ENCODE data around the gene PARD3B.

PARD3B gene

DNA sequence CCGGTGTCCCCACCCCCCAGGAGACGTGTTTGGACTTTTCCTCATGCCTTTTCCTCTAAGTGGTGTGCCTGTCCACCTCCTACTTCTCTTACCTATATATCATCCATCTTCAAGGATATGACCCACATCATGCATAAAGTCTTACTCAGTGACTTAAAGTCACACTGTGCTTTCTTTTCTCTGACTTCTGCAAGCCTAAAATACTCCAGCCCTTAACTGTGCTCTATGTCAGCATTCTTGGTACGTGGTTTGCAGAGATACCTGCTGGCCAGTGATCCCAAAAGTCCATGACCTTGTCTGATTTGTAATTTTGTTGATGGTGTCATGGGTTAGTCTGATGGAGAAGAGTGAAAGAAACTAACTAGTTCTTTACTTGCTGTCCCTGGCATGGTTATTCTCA, 743.4 kb downstream of the PARD3B start:
- H3K27me3 ChIP-seq (ENCODE audit: low read depth, low read length) = no peaks in the 10 kb centered on the region
- no peaks in the 10 kb centered on the region for H3K9me3 ChIP-seq (ENCODE audit: control insufficient read depth in 1 of 2, low read length in 2 of 2)
- no peaks in the 10 kb centered on the region for H3K4me1 ChIP-seq (ENCODE audit: control insufficient read depth in 1 of 2, insufficient read depth in 2 of 2, low read length in 2 of 2)
- H3K36me3 ChIP-seq (ENCODE audit: control insufficient read depth in 1 of 2, insufficient read depth in 2 of 2, low read length in 2 of 2) = no peaks in the 10 kb centered on the region
- no peak overlapping the region for H3K4me3 ChIP-seq (ENCODE audit: low read depth in 1 of 2, low read length in 2 of 2)
- H3K27ac ChIP-seq (ENCODE audit: low read length) = no peak overlapping the region

DNA sequence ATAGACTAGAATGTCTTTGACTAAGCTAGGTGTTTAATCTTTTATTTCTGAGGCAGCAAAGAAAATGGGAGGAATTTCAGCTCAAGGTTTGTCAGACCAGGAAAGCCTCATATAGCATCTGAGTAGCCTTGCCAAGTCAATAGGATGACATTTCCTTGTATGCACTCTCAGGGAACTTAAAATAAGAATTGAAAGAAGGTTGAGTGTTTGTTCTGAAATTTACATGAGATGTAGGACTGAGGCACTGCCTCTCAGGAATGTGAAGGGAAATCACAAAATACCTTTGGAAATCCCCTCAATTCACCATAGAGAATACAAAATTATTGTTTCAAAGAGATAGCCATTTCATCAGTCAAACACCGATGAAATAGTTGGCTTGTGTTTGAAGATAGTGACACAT, 745.0 kb downstream of the PARD3B start:
- Histone ChIP-seq H3K9me3 (ENCODE audit: control insufficient read depth in 1 of 2, low read length in 2 of 2) (no peaks in the 10 kb centered on the region), H3K27ac (ENCODE audit: low read length) (no peak overlapping the region), H3K36me3 (ENCODE audit: control insufficient read depth in 1 of 2, insufficient read depth in 2 of 2, low read length in 2 of 2) (no peaks in the 10 kb centered on the region), H3K4me1 (ENCODE audit: control insufficient read depth in 1 of 2, insufficient read depth in 2 of 2, low read length in 2 of 2) (no peaks in the 10 kb centered on the region), H3K4me3 (ENCODE audit: low read depth in 1 of 2, low read length in 2 of 2) (no peak overlapping the region), H3K27me3 (ENCODE audit: low read depth, low read length) (no peaks in the 10 kb centered on the region)

DNA sequence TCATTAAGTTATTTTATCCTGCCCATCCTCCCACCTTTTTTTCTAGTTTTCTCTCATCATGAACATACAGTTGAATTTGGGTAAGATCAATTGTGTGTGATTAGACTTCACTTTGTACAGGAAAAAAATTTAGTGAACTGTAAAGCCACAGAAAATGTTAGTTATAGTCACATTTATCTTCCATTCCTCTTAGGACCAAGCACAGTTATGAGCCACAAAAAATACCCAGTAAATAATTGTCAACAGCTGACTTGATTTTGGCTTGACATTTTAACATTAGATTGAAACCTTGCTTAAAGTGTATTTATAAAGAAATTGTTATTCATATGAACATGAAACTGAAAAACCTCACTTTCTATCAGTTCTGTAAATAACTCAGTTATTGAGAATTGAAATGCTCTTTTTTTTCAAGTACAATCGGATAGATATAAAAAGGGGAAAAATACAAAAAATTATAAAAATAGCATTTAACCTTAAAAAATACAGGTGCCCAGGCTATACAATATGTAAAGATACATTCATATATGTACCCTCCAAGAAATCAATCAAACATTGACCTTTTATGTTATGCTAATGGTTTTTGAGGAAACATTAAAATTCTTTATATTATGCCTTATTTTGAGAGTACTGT, 747.5 kb downstream of the PARD3B start:
- no peak overlapping the region for H3K27ac ChIP-seq (ENCODE audit: low read length)
- H3K9me3 ChIP-seq (ENCODE audit: control insufficient read depth in 1 of 2, low read length in 2 of 2) = no peaks in the 10 kb centered on the region
- H3K4me1 ChIP-seq (ENCODE audit: control insufficient read depth in 1 of 2, insufficient read depth in 2 of 2, low read length in 2 of 2) = no peaks in the 10 kb centered on the region
- no peaks in the 10 kb centered on the region for H3K36me3 ChIP-seq (ENCODE audit: control insufficient read depth in 1 of 2, insufficient read depth in 2 of 2, low read length in 2 of 2)
- H3K4me3 ChIP-seq (ENCODE audit: low read depth in 1 of 2, low read length in 2 of 2) = no peak overlapping the region
- H3K27me3 ChIP-seq (ENCODE audit: low read depth, low read length) = no peaks in the 10 kb centered on the region

DNA sequence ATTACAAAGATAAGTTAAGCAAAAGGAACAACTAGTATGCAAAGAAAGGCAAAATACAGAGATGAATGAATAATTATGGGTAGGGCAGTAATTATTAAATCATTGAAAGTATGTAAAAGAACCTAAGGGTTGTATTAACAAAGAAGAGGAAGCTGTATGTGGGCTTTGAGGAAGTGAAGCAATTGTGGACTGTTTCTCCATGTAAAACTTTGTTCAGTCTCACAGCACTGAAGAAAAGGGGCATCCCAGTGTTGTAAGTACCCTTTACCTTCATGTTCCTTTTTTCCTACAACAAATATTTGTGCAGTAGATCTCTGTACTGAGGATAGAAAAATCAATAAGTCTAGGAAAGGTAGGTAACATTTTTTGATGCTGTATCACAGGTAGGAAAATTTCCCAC, 748.3 kb downstream of the PARD3B start:
- Histone ChIP-seq H3K4me1 (ENCODE audit: control insufficient read depth in 1 of 2, insufficient read depth in 2 of 2, low read length in 2 of 2) (no peaks in the 10 kb centered on the region), H3K9me3 (ENCODE audit: control insufficient read depth in 1 of 2, low read length in 2 of 2) (no peaks in the 10 kb centered on the region), H3K36me3 (ENCODE audit: control insufficient read depth in 1 of 2, insufficient read depth in 2 of 2, low read length in 2 of 2) (no peaks in the 10 kb centered on the region), H3K27ac (ENCODE audit: low read length) (no peak overlapping the region), H3K27me3 (ENCODE audit: low read depth, low read length) (no peaks in the 10 kb centered on the region), H3K4me3 (ENCODE audit: low read depth in 1 of 2, low read length in 2 of 2) (no peak overlapping the region)

DNA sequence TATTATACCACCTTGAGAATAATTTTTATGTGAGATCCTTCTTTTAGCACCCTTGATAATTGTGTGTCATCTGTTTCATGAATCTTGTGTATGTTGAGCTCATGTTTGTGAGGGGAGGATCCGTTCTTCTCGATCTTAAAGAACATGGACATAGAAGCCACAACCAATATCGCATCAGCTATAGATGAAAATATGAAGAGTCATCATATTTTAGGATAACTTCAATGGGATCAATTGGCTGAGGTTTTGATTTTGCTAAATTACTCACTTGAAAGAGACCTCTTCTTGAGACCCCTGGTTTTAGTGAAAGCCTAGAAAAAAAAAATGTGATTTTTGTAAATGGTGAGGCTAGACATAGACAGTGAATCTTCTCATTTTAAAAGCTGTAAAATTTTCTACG, 751.7 kb downstream of the PARD3B start:
- Histone ChIP-seq H3K4me3 (ENCODE audit: low read depth in 1 of 2, low read length in 2 of 2) (no peak overlapping the region), H3K27me3 (ENCODE audit: low read depth, low read length) (no peaks in the 10 kb centered on the region), H3K36me3 (ENCODE audit: control insufficient read depth in 1 of 2, insufficient read depth in 2 of 2, low read length in 2 of 2) (peaks cover 0 to 5% of the 10 kb centered on the region in 2 donors)

DNA sequence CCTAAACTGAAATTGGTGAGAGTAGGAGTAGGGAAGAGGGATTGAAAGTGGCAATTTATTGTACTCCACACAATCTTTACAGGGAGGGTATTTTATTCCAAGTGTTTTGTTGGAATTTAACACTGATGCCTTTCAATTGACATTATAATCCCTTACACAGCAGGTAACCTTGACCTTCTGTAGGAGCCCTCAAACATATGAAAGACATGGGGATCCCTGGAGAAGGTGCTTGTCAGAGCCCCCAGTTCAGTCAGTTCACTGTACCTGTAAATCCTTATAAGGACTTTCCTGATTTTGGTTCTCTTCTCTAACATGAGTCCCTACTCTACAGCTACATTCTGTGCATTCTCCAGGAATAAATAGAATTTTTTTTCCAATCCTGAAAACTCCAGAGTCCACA, 752.1 kb downstream of the PARD3B start:
- H3K27me3 ChIP-seq (ENCODE audit: low read depth, low read length) = no peaks in the 10 kb centered on the region
- no peak overlapping the region for H3K4me3 ChIP-seq (ENCODE audit: low read depth in 1 of 2, low read length in 2 of 2)
- no peak overlapping the region for H3K27ac ChIP-seq (ENCODE audit: low read length)
- H3K36me3 ChIP-seq (ENCODE audit: control insufficient read depth in 1 of 2, insufficient read depth in 2 of 2, low read length in 2 of 2) = peaks cover 0 to 7% of the 10 kb centered on the region in 2 donors
- H3K4me1 ChIP-seq (ENCODE audit: control insufficient read depth in 1 of 2, insufficient read depth in 2 of 2, low read length in 2 of 2) = no peaks in the 10 kb centered on the region
- no peaks in the 10 kb centered on the region for H3K9me3 ChIP-seq (ENCODE audit: control insufficient read depth in 1 of 2, low read length in 2 of 2)

More for the DNA sequence above, 751.7 kb downstream of the PARD3B start:
- Histone ChIP-seq H3K27ac (ENCODE audit: low read length) (no peak overlapping the region), H3K9me3 (ENCODE audit: control insufficient read depth in 1 of 2, low read length in 2 of 2) (no peaks in the 10 kb centered on the region), H3K4me1 (ENCODE audit: control insufficient read depth in 1 of 2, insufficient read depth in 2 of 2, low read length in 2 of 2) (no peaks in the 10 kb centered on the region)

DNA sequence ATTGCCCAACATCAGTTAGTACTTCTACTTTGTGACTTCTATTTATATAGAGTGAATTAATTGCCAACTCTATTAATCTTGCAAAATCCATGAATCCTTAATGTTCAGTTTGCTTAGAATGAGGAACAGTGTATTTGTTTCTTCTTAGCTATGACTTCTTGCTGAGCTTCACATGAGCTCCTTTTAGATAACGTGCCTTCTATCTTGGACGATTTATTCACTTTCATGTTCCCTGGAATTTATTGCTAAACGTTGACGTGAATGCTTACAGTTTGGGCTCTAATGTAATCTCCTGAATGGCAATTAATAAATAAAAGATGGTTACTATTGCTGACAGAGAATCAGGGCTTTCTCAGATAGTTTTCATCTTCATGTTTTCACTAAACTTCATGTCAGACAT, 752.6 kb downstream of the PARD3B start:
- H3K36me3 ChIP-seq (ENCODE audit: control insufficient read depth in 1 of 2, insufficient read depth in 2 of 2, low read length in 2 of 2) = peaks cover 0 to 12% of the 10 kb centered on the region in 2 donors
- no peaks in the 10 kb centered on the region for H3K27me3 ChIP-seq (ENCODE audit: low read depth, low read length)
- no peak overlapping the region for H3K4me3 ChIP-seq (ENCODE audit: low read depth in 1 of 2, low read length in 2 of 2)
- no peaks in the 10 kb centered on the region for H3K9me3 ChIP-seq (ENCODE audit: control insufficient read depth in 1 of 2, low read length in 2 of 2)
- no peak overlapping the region for H3K27ac ChIP-seq (ENCODE audit: low read length)
- no peaks in the 10 kb centered on the region for H3K4me1 ChIP-seq (ENCODE audit: control insufficient read depth in 1 of 2, insufficient read depth in 2 of 2, low read length in 2 of 2)

DNA sequence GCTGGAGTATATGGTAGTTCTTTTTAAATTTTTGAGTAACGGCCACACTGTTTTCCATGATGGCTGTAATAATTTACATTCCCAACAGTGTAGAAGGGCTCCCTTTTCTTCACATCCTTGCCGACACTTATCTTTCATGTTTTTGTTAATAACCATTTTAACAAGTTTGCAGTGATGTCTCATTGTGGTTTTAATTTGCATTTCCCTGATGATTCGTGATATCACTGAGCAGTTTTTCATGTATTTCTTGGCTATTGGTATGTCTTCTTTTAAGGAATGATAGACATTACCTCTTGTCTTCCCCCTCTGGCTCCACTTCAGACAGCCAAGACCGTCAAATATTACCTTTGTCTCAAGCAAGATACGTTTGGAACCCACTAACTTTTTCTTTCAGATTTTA, 765.9 kb downstream of the PARD3B start:
- Histone ChIP-seq H3K4me1 (ENCODE audit: control insufficient read depth in 1 of 2, insufficient read depth in 2 of 2, low read length in 2 of 2) (no peaks in the 10 kb centered on the region), H3K36me3 (ENCODE audit: control insufficient read depth in 1 of 2, insufficient read depth in 2 of 2, low read length in 2 of 2) (no peaks in the 10 kb centered on the region), H3K4me3 (ENCODE audit: low read depth in 1 of 2, low read length in 2 of 2) (no peak overlapping the region), H3K27me3 (ENCODE audit: low read depth, low read length) (no peaks in the 10 kb centered on the region), H3K27ac (ENCODE audit: low read length) (no peak overlapping the region), H3K9me3 (ENCODE audit: control insufficient read depth in 1 of 2, low read length in 2 of 2) (no peaks in the 10 kb centered on the region)

DNA sequence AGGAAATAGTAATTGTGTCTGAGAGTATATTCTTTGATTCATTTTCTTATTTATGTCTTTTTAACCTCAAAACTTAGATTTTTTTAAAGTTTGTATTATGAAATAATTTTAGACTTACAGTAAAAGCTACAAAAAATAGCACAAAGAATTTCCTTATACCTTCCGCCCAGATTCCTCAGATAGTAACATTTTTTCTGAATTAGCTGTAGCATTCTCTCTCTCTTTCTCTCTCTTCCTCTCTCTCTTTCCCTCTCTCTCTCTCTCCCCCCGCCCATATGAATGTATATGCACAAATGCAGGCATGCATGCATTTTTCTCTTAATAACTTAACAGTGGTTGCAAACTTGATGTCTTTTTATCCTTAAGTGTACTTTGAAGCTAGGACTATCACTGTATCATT, 776.0 kb downstream of the PARD3B start:
- no peak overlapping the region for H3K4me3 ChIP-seq (ENCODE audit: low read depth in 1 of 2, low read length in 2 of 2)
- H3K27me3 ChIP-seq (ENCODE audit: low read depth, low read length) = no peaks in the 10 kb centered on the region
- H3K4me1 ChIP-seq (ENCODE audit: control insufficient read depth in 1 of 2, insufficient read depth in 2 of 2, low read length in 2 of 2) = no peaks in the 10 kb centered on the region
- no peaks in the 10 kb centered on the region for H3K36me3 ChIP-seq (ENCODE audit: control insufficient read depth in 1 of 2, insufficient read depth in 2 of 2, low read length in 2 of 2)
- H3K27ac ChIP-seq (ENCODE audit: low read length) = no peak overlapping the region
- H3K9me3 ChIP-seq (ENCODE audit: control insufficient read depth in 1 of 2, low read length in 2 of 2) = no peaks in the 10 kb centered on the region

DNA sequence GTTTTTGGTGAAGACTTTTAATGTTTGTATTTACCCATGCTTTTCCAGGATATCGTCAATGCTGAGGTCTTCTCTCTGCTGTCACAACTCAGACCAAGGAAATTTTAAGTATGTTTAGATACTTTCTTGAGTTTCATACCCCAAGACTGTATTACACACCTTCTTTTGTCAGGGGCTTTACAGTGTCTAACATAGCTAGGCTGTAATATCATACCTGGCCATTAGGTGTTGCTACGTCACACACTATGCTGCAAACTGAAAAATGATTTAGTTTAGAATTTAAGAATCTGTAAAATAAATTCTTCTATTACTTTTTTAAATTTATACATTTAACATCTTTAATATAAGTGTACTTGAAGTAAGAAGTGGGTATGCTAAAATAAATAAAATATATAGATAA, 778.7 kb downstream of the PARD3B start:
- no peak overlapping the region for H3K27ac ChIP-seq (ENCODE audit: low read length)
- H3K4me3 ChIP-seq (ENCODE audit: low read depth in 1 of 2, low read length in 2 of 2) = no peak overlapping the region
- no peaks in the 10 kb centered on the region for H3K27me3 ChIP-seq (ENCODE audit: low read depth, low read length)
- no peaks in the 10 kb centered on the region for H3K4me1 ChIP-seq (ENCODE audit: control insufficient read depth in 1 of 2, insufficient read depth in 2 of 2, low read length in 2 of 2)
- H3K36me3 ChIP-seq (ENCODE audit: control insufficient read depth in 1 of 2, insufficient read depth in 2 of 2, low read length in 2 of 2) = no peaks in the 10 kb centered on the region
- no peaks in the 10 kb centered on the region for H3K9me3 ChIP-seq (ENCODE audit: control insufficient read depth in 1 of 2, low read length in 2 of 2)

DNA sequence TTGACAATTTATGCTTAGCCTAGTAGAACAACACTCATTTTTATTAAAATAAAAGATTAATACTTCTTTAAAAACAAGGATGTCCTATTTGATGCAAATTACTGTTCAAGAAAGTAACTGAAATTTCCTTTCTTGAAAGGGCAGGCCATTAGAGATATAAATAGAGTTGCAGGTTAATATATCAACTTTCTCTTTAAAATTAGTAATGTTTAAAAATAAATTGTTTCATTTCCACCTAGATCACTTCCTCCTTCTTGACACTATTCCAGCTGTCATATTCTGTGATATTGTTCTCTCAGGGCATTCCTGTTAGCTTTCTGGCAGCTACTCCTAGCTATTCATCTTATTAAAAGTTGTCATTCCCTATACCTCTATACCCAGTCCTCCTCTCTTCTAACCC, 779.1 kb downstream of the PARD3B start:
- Histone ChIP-seq H3K4me3 (ENCODE audit: low read depth in 1 of 2, low read length in 2 of 2) (no peak overlapping the region), H3K36me3 (ENCODE audit: control insufficient read depth in 1 of 2, insufficient read depth in 2 of 2, low read length in 2 of 2) (no peaks in the 10 kb centered on the region), H3K4me1 (ENCODE audit: control insufficient read depth in 1 of 2, insufficient read depth in 2 of 2, low read length in 2 of 2) (no peaks in the 10 kb centered on the region), H3K27ac (ENCODE audit: low read length) (no peak overlapping the region), H3K27me3 (ENCODE audit: low read depth, low read length) (no peaks in the 10 kb centered on the region), H3K9me3 (ENCODE audit: control insufficient read depth in 1 of 2, low read length in 2 of 2) (no peaks in the 10 kb centered on the region)

DNA sequence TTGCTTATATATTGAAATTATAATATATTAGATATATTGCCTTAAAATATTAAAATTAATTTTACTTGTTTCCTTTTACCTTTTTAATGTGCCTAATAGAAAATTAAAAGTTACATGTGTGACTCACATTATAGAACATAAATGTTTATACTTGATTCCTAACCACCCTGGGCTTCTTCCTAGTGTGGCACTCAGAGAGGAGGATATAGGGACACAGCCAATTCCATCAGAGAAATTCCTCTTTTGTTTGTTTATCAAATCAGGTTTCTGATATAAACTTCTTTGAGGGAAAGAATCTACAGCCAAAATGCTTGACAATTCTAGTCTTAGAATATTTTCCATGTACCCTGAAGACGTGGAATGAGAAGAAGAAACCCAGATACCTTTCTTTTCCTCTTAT, 788.1 kb downstream of the PARD3B start:
- H3K36me3 ChIP-seq (ENCODE audit: control insufficient read depth in 1 of 2, insufficient read depth in 2 of 2, low read length in 2 of 2) = no peaks in the 10 kb centered on the region
- no peaks in the 10 kb centered on the region for H3K27me3 ChIP-seq (ENCODE audit: low read depth, low read length)
- no peaks in the 10 kb centered on the region for H3K9me3 ChIP-seq (ENCODE audit: control insufficient read depth in 1 of 2, low read length in 2 of 2)
- no peaks in the 10 kb centered on the region for H3K4me1 ChIP-seq (ENCODE audit: control insufficient read depth in 1 of 2, insufficient read depth in 2 of 2, low read length in 2 of 2)
- no peak overlapping the region for H3K4me3 ChIP-seq (ENCODE audit: low read depth in 1 of 2, low read length in 2 of 2)
- no peak overlapping the region for H3K27ac ChIP-seq (ENCODE audit: low read length)
